GM19438 (cell line): ENCODE results near the gene TKTL1.

Source experiments
- ATAC-seq: cut with Tn5 transposase; IDR thresholded peaks from one replicate; pipeline ENCODE4 v1.9.1; 2021; ENCODE audit warnings: low read depth; ENCODE audit not compliant: unreplicated experiment

TKTL1 gene

GRCh38 chrX:154308108-154308946 is 12.7 kb downstream of the TKTL1 start:
- no peak for ATAC-seq

GRCh38 chrX:154309041-154309775 is 13.6 kb downstream of the TKTL1 start:
- ATAC-seq = no peak

- ATAC-seq = no peak
Observed at GRCh38 chrX:154310616-154311536, 15.3 kb downstream of the TKTL1 start.

- ATAC-seq = no peak
Observed at GRCh38 chrX:154312116-154312515, 16.5 kb downstream of the TKTL1 start.

- ATAC-seq = no peak
Observed at GRCh38 chrX:154313147-154313546, 17.6 kb downstream of the TKTL1 start.

GRCh38 chrX:154315416-154315815 is 19.8 kb downstream of the TKTL1 start:
- ATAC-seq = no peak

- ATAC-seq = no peak
Observed at GRCh38 chrX:154317391-154317995, 21.9 kb downstream of the TKTL1 start.

GRCh38 chrX:154320406-154320805 is 24.8 kb downstream of the TKTL1 start:
- no peak for ATAC-seq

- no peak for ATAC-seq
Observed at GRCh38 chrX:154321152-154321551, 25.6 kb downstream of the TKTL1 start.

GRCh38 chrX:154321594-154321993 is 26.0 kb downstream of the TKTL1 start:
- ATAC-seq = no peak

GRCh38 chrX:154322890-154323289 is 27.3 kb downstream of the TKTL1 start:
- no peak for ATAC-seq

- ATAC-seq = no peak
Observed at GRCh38 chrX:154323537-154323936, 27.9 kb downstream of the TKTL1 start.

- ATAC-seq = no peak
Observed at GRCh38 chrX:154325541-154325940, 29.9 kb downstream of the TKTL1 start.

- no peak for ATAC-seq
Observed at GRCh38 chrX:154327038-154327820, 31.6 kb downstream of the TKTL1 start.

GRCh38 chrX:154328646-154329045 is 33.1 kb downstream of the TKTL1 start:
- no peak for ATAC-seq

- no peak for ATAC-seq
Observed at GRCh38 chrX:154329294-154329693, 33.7 kb downstream of the TKTL1 start.

GRCh38 chrX:154332561-154332960 is 37.0 kb downstream of the TKTL1 start:
- ATAC-seq = no peak

GRCh38 chrX:154333116-154333515 is 37.5 kb downstream of the TKTL1 start:
- no peak for ATAC-seq

GRCh38 chrX:154333837-154334271 is 38.3 kb downstream of the TKTL1 start:
- peak; percentile 75 for ATAC-seq

GRCh38 chrX:154334496-154334895 is 38.9 kb downstream of the TKTL1 start:
- no peak for ATAC-seq
